Measurements from ENCODE around the gene CFLAR.
A peak's percentile ranks its signal among the peaks of the same experiment; 100 is the strongest.

CFLAR gene

DNA sequence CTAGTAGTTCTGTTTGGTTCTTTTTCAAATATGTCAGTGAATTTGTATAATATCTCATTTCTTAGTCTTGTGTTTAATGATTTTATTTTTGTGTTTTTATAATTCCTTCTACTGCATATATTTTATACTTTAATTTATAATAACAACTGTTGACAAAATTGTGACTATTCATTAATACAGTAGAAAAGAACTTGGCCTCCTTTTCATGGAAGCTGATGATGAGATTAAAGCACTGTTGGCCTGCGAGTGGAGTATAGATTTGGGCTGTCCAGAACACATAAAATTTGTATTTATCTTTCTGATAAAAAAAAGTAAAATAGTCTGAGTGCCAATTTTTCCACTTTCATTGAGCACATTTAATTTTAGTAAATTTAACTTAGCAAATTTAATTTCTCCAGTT lies 12.1 kb downstream of the CFLAR start:
- CTCF ChIA-PET: interaction anchor here (0.6 to 1.2 kb wide), 3 partner anchors 10 to 107 kb away, joined by 3 to 4 read pairs (median 4); no protein-coding TSS in a partner anchor
- POLR2A ChIA-PET: no interaction called here

DNA sequence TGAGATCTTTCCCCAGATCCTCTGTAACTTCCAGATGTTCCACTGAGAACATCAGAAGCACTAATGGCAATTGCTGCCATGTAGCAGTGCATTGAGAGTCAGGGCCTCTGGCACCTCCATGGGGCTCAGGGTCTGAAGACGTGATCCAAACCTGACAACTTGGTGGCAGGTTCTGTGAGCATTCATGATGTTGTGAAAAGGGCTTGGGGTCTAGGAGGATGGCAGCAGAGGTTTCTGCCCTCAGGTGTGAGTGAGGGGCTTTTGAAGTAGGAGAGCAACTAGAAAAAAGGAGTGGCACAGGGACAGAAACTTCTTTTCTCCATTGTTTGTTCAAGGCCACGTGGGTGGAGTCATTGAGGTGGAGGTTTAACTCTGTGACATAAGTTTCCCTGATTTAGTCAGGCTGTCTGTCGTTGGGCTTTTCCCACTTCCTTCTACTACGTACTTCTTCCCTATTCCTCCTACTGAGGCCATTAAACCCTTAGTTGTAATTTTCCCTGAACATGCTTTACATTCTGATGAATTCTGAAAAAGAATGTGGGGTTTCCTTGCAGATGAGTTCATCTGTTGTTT lies 13.1 kb downstream of the CFLAR start:
- ChIA-PET POLR2A (no interaction called here), CTCF (interaction anchor here (0.6 to 1.2 kb wide), 3 partner anchors 11 to 108 kb away, joined by 3 to 4 read pairs (median 4); no protein-coding TSS in a partner anchor)
- H3K4me1 ChIP-seq (ENCODE audit: control insufficient read depth, insufficient read depth, low read length): peaks cover 19% of the 10 kb centered on the region
- no peak overlapping the region for H3K27ac ChIP-seq (ENCODE audit: extremely low read depth, low read depth, low read length)
- peaks cover 0 to 8% of the 10 kb centered on the region in 2 experiments; a peak in 2 of 3 replicates for H3K36me3 ChIP-seq (ENCODE audit: control insufficient read depth in 2 of 2, insufficient read depth in 1 of 2, low read length in 2 of 2)
- no peaks in the 10 kb centered on the region for H3K9me3 ChIP-seq (ENCODE audit: control insufficient read depth, insufficient read depth, low read depth, low read length)
- H3K4me3 ChIP-seq (ENCODE audit: low read depth, low read length): no peak overlapping the region
- TF ChIP-seq KLF9 (tag by site-specific recombination; IDR thresholded peaks at IDR 0.05; ENCODE audit: low read depth): no peak
- TF ChIP-seq PRDM4 (tag by site-specific recombination; IDR thresholded peaks at IDR 0.05): peak; percentile 74; the same call in 1 of the 2 replicates
- TF ChIP-seq ZNF292 (tag by site-specific recombination; IDR thresholded peaks at IDR 0.05; ENCODE audit: borderline replicate concordance, low read depth): no peak
- peak; percentile 38; the same call in 1 of the 2 replicates for TF ChIP-seq ZFHX2 (tag by site-specific recombination; conservative IDR thresholded peaks at IDR 0.05)
- TF ChIP-seq, protein P1, sequence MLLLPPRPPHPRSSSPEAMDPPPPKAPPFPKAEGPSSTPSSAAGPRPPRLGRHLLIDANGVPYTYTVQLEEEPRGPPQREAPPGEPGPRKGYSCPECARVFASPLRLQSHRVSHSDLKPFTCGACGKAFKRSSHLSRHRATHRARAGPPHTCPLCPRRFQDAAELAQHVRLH (tag by site-specific recombination; IDR thresholded peaks at IDR 0.05): no peak
- 0 out of 2 replicates have a peak, but pooled peaks have one; percentile 27 for TF ChIP-seq PRDM6 (tag by site-specific recombination; IDR thresholded peaks at IDR 0.05)
- no peak for TF ChIP-seq ZNF830 (tag by site-specific recombination; IDR thresholded peaks at IDR 0.05; ENCODE audit: low read depth)
- TF ChIP-seq, protein P2, sequence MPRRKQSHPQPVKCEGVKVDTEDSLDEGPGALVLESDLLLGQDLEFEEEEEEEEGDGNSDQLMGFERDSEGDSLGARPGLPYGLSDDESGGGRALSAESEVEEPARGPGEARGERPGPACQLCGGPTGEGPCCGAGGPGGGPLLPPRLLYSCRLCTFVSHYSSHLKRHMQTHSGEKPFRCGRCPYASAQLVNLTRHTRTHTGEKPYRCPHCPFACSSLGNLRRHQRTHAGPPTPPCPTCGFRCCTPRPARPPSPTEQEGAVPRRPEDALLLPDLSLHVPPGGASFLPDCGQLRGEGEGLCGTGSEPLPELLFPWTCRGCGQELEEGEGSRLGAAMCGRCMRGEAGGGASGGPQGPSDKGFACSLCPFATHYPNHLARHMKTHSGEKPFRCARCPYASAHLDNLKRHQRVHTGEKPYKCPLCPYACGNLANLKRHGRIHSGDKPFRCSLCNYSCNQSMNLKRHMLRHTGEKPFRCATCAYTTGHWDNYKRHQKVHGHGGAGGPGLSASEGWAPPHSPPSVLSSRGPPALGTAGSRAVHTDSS (tag by site-specific recombination; IDR thresholded peaks at IDR 0.05): no peak
- no peak for TF ChIP-seq HOXA7 (CRISPR knock-in tag; IDR thresholded peaks at IDR 0.05; ENCODE audit: borderline replicate concordance)
- TF ChIP-seq SP2 (tag by site-specific recombination; IDR thresholded peaks at IDR 0.05): no peak
- TF ChIP-seq PATZ1 (tag by site-specific recombination; IDR thresholded peaks at IDR 0.05): no peak
- no peak for TF ChIP-seq ZNF530 (tag by site-specific recombination; IDR thresholded peaks at IDR 0.05; ENCODE audit: low read depth)
- no peak for TF ChIP-seq MYNN (tag by site-specific recombination; IDR thresholded peaks at IDR 0.05; ENCODE audit: borderline replicate concordance)
- peak; percentile 83 for TF ChIP-seq ZNF449 (tag by site-specific recombination; IDR thresholded peaks at IDR 0.05)

More for the DNA sequence above, 12.1 kb downstream of the CFLAR start:
- Histone ChIP-seq H3K27ac (ENCODE audit: extremely low read depth, low read depth, low read length) (no peak overlapping the region), H3K4me1 (ENCODE audit: control insufficient read depth, insufficient read depth, low read length) (peaks cover 19% of the 10 kb centered on the region), H3K9me3 (ENCODE audit: control insufficient read depth, insufficient read depth, low read depth, low read length) (no peaks in the 10 kb centered on the region), H3K36me3 (ENCODE audit: control insufficient read depth in 2 of 2, insufficient read depth in 1 of 2, low read length in 2 of 2) (peaks cover 0 to 4% of the 10 kb centered on the region in 2 experiments; a peak in 1 of 3 replicates), H3K4me3 (ENCODE audit: low read depth, low read length) (no peak overlapping the region)
- TF ChIP-seq ZBTB11 (tag by site-specific recombination; conservative IDR thresholded peaks at IDR 0.05; ENCODE audit: low read depth): no peak
- TF ChIP-seq ZNF223 (tag by site-specific recombination; IDR thresholded peaks at IDR 0.05): no peak
- no peak for TF ChIP-seq ZNF433 (tag by site-specific recombination; IDR thresholded peaks at IDR 0.05; ENCODE audit: low read depth)

Measured in HEK293 (cell line).